ENCODE measurements around the gene ZSWIM4. TPM values are rescaled to one million over a fixed set of nuclear protein-coding genes. Genes with fewer than 3 reads are reported as not detected.

Gene ZSWIM4
- total RNA-seq, 1 experiment from 2014 or later: 9.8 TPM

DNA sequence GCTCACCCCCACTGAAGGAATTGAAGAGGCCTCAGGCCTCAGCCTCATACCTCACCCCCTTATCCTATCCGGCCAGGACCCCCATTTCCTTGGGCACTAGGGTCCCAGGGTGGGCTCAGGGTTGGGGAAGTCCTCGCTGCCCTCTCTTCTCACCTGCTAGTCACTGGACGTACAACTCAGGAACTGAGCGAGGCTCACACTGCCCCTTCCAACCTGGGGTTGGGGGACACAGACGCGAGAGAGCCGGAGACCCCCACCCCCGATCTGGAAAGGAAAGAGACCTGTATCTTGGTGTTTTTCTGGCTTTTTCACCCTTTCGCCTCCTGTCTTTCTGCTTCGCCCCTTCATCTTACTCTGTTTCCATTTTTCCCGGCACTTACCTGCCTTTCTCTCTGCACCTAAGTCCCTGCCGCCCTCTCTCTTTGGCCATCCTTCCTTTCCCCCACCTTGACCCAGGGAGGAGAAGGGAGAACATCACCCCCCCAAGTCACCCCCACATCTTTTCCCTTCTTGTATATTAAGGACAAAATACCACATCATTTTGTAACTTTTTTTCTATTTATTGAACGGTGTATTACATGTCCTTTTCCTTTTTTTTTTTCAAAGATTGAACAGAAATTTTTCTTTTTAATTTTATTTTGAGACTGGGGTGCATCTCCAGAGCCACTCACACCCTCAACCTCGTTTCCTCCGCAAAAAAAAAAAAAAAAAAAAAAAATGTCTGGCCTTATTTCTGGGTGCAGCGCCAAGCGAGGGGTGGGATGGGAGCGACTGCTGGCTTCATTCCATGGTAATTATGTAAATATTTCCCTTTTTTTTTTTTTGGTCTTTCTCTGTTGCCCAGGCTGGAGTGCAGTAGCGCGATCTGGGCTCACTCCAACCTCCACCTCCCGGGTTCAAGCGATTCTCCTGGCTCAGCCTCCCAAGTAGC lies 36.6 kb downstream of the ZSWIM4 start:
- no peak for TF ChIP-seq CTCF (conservative IDR thresholded peaks at IDR 0.05; ENCODE audit: low read depth, low read length)
- no peak for TF ChIP-seq EZH2 (IDR thresholded peaks at IDR 0.05; ENCODE audit: borderline replicate concordance, low read depth, low read length, poor library complexity, severe bottlenecking)
- ChIA-PET CTCF (no interaction called here), POLR2A (ENCODE audit: low non-redundant PET) (no interaction called here)
- peaks cover 16% of the 10 kb centered on the region for H3K4me1 ChIP-seq (ENCODE audit: insufficient read depth, low read length, poor library complexity, severe bottlenecking)
- H3K4me3 ChIP-seq (ENCODE audit: low read depth, low read length, poor library complexity, severe bottlenecking): no peak overlapping the region
- H3K36me3 ChIP-seq (ENCODE audit: insufficient read depth, low read length, poor library complexity, severe bottlenecking): peaks cover 17% of the 10 kb centered on the region
- no peaks in the 10 kb centered on the region for H3K9me3 ChIP-seq (ENCODE audit: low read depth, low read length, poor library complexity, severe bottlenecking)
- H3K27me3 ChIP-seq (replicated peaks; ENCODE audit: insufficient read depth, low read depth, low read length, poor library complexity): no peaks in the 10 kb centered on the region
- BruUV-seq (replicated peaks): no TSS peak
- intact Hi-C loops (cut with micrococcal nuclease; ENCODE audit: unreplicated experiment): no loop called here
- DNase-seq (ENCODE audit: low spot score): peak; percentile 29
- H3K27ac ChIP-seq (ENCODE audit: low read depth, low read length, poor library complexity, severe bottlenecking): no peak overlapping the region

GRCh38 chr19:13833330-13834243 lies 38.3 kb downstream of the ZSWIM4 start:
- no TSS peak for BruUV-seq (replicated peaks)
- Histone ChIP-seq H3K36me3 (ENCODE audit: insufficient read depth, low read length, poor library complexity, severe bottlenecking) (peaks cover 20% of the 10 kb centered on the region), H3K4me1 (ENCODE audit: insufficient read depth, low read length, poor library complexity, severe bottlenecking) (peaks cover 31% of the 10 kb centered on the region), H3K9me3 (ENCODE audit: low read depth, low read length, poor library complexity, severe bottlenecking) (no peaks in the 10 kb centered on the region), H3K27me3 (replicated peaks; ENCODE audit: insufficient read depth, low read depth, low read length, poor library complexity) (no peaks in the 10 kb centered on the region), H3K27ac (ENCODE audit: low read depth, low read length, poor library complexity, severe bottlenecking) (no peak overlapping the region), H3K4me3 (ENCODE audit: low read depth, low read length, poor library complexity, severe bottlenecking) (peak overlapping the region; percentile 32)
- ChIA-PET CTCF (no interaction called here), POLR2A (ENCODE audit: low non-redundant PET) (interaction anchor here (1.0 kb wide), 1 partner anchor 38 kb away, joined by 3 read pairs; the partner anchor contains the start of gene ZSWIM4)
- peak; percentile 90 for DNase-seq (ENCODE audit: low spot score)
- TF ChIP-seq EZH2 (IDR thresholded peaks at IDR 0.05; ENCODE audit: borderline replicate concordance, low read depth, low read length, poor library complexity, severe bottlenecking) (no peak), CTCF (conservative IDR thresholded peaks at IDR 0.05; ENCODE audit: low read depth, low read length) (peak; percentile 47; the same call in 1 of the 2 replicates)
- intact Hi-C loops (cut with micrococcal nuclease; ENCODE audit: unreplicated experiment): no loop called here

DNA sequence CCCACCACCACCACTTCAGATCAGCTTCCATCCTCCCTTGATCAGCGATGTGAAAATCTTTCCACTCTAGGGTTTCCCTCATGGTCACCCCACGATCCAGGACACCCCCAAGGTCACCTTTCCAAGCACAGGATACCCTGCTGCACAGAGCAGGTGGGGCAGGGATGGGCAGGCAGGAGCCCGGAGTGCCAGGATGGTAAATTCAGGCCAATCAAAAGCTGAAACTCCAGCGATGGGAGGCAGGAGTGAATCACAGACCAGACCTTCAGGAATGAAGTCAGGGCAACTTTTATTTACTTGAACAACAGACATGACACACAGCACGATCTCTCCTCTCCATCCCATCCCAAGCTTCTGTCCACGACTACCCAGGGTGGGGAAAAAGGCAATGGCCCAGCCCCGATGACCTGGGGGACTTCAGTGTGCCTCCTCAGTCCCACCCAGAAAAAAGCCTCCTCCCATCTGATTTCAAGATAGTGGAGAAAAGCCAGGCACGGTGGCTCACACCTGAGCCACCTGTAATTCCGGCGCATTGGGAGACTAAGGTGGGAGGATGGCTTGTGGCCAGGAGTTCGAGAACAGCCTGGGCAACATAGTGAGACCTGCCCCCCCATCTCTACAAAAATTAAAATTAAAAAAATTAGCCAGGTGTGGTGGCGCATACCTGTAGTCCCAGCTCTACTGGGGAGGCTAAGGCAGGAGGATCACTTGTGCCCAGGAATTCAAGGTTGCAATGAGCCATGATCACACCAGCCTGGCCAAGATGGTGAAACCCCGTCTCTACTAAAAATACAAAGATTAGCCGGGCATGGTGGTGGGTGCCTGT lies 39.2 kb downstream of the ZSWIM4 start:
- TF ChIP-seq CTCF (conservative IDR thresholded peaks at IDR 0.05; ENCODE audit: low read depth, low read length) (no peak), EZH2 (IDR thresholded peaks at IDR 0.05; ENCODE audit: borderline replicate concordance, low read depth, low read length, poor library complexity, severe bottlenecking) (no peak)
- POLR2A ChIA-PET (ENCODE audit: low non-redundant PET): no interaction called here
- CTCF ChIA-PET: no interaction called here
- Histone ChIP-seq H3K27ac (ENCODE audit: low read depth, low read length, poor library complexity, severe bottlenecking) (no peak overlapping the region), H3K4me3 (ENCODE audit: low read depth, low read length, poor library complexity, severe bottlenecking) (no peak overlapping the region), H3K4me1 (ENCODE audit: insufficient read depth, low read length, poor library complexity, severe bottlenecking) (peaks cover 40% of the 10 kb centered on the region), H3K9me3 (ENCODE audit: low read depth, low read length, poor library complexity, severe bottlenecking) (no peaks in the 10 kb centered on the region), H3K27me3 (replicated peaks; ENCODE audit: insufficient read depth, low read depth, low read length, poor library complexity) (no peaks in the 10 kb centered on the region), H3K36me3 (ENCODE audit: insufficient read depth, low read length, poor library complexity, severe bottlenecking) (peaks cover 20% of the 10 kb centered on the region)
- DNase-seq (ENCODE audit: low spot score): no peak
- BruUV-seq (replicated peaks): no TSS peak
- intact Hi-C loops (cut with micrococcal nuclease; ENCODE audit: unreplicated experiment): no loop called here
